Activated B cell treated with CpG ODN at 0.5 μM for 24 hours (primary cell): ENCODE data around the gene SNED1. TPM values are rescaled to one million over a fixed set of nuclear protein-coding genes. Genes with fewer than 3 reads are reported as not detected.

Experiments
- ATAC-seq: fragments of 200-7000 bp; cut with Tn5 transposase; one replicate; pipeline ENCODE4 v1.10.0; 2021; ENCODE audit warnings: low read depth, mild to moderate bottlenecking, moderate library complexity
- CTCF ChIA-PET: fragments of 350-600 bp; sonication (Branson Sonifier 250); formaldehyde crosslinking; loops from one replicate; lab custom pipeline; 2021; ENCODE audit warnings: antibody characterized with exemption; lab: Charles Lee
- POLR2A ChIA-PET: fragments of 350-600 bp; sonication (Branson Sonifier 250); formaldehyde crosslinking; loops from one replicate; lab custom pipeline; 2021; ENCODE audit warnings: antibody characterized with exemption; lab: Charles Lee
- DNase-seq: peaks from one replicate; pipeline ENCODE4 v3.0.0; 2022
- H3K27ac Mint-ChIP-seq: one replicate; pipeline ENCODE4 v1.8.0; 2020; ENCODE audit warnings: mixed read lengths
- H3K27me3 Mint-ChIP-seq: one replicate; pipeline ENCODE4 v1.8.0; 2021; ENCODE audit warnings: mixed read lengths
- H3K36me3 Mint-ChIP-seq: one replicate; pipeline ENCODE4 v1.8.0; 2021; ENCODE audit warnings: low read depth, mixed read lengths
- H3K4me1 Mint-ChIP-seq: one replicate; pipeline ENCODE4 v1.8.0; 2021; ENCODE audit warnings: mixed read lengths
- H3K4me3 Mint-ChIP-seq: one replicate; pipeline ENCODE4 v1.8.0; 2020; ENCODE audit warnings: mild to moderate bottlenecking, mixed read lengths
- H3K9me3 Mint-ChIP-seq: one replicate; pipeline ENCODE4 v1.8.0; 2020; ENCODE audit warnings: mixed read lengths
- intact Hi-C: fragments of 100-400 bp; cut with micrococcal nuclease; formaldehyde crosslinking; loops from one replicate; pipeline ENCODE4 v1.15.1; 2024
- total RNA-seq: library from RNA; stranded (reverse); gene quantifications from 2 replicates; pipeline ENCODE4 v1.2.3, GENCODE V29; 2022
- TF ChIP-seq, protein P1 (sequence below): fragments of 200-600 bp; IDR thresholded peaks from one replicate; pipeline ENCODE4 v1.8.0; 2022; ENCODE audit warnings: antibody characterized with exemption, mild to moderate bottlenecking

SNED1 gene
- total RNA-seq, 1 donor from 2014 or later = 59.8 TPM

DNA sequence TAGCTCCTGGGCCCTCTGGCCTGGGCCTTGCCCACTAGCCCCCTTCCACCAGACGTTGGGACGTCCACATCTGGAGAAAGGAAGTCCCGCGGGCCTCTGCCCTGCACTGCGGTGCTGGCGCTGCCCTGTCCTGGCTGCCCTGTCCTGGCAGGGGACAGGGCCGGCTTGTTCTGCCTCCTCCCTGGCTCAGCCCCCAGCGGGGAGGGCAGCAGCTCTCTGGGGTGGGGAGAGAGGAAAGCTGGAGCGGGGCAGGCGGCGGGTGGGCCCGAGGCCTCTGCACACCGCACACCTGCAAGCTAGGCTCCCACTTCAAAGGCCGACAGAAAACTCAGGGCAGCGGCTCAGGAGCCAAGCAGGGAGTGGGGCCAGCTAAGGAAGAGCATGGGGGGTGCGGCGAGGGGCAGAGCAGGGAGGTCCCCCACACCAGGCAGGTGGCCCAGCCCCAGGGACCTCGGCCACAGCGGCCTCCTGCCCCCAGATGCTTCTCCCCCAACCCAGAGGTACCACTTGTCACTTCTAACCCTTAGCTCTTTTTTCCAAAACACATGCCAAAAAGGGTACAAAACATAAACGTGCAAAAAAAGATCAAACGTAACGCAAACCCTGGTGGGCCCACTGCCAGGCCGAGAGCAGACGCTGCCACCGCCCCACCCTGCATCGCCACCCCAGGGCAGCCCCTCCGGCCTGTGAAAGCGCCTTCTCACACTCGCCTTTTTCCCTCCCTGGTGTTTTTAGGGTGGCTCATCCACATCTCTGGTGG lies 13.5 kb downstream of the SNED1 start:
- Mint-ChIP-seq H3K4me1 (peaks cover 3% of the 10 kb centered on the region), H3K9me3 (no peaks in the 10 kb centered on the region), H3K36me3 (no peaks in the 10 kb centered on the region), H3K4me3 (no peak overlapping the region), H3K27me3 (peaks cover 10% of the 10 kb centered on the region), H3K27ac (no peak overlapping the region)
- DNase-seq (peak; percentile 11), ATAC-seq (no peak)
- TF ChIP-seq, protein P1, sequence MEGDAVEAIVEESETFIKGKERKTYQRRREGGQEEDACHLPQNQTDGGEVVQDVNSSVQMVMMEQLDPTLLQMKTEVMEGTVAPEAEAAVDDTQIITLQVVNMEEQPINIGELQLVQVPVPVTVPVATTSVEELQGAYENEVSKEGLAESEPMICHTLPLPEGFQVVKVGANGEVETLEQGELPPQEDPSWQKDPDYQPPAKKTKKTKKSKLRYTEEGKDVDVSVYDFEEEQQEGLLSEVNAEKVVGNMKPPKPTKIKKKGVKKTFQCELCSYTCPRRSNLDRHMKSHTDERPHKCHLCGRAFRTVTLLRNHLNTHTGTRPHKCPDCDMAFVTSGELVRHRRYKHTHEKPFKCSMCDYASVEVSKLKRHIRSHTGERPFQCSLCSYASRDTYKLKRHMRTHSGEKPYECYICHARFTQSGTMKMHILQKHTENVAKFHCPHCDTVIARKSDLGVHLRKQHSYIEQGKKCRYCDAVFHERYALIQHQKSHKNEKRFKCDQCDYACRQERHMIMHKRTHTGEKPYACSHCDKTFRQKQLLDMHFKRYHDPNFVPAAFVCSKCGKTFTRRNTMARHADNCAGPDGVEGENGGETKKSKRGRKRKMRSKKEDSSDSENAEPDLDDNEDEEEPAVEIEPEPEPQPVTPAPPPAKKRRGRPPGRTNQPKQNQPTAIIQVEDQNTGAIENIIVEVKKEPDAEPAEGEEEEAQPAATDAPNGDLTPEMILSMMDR = no peak
- POLR2A ChIA-PET = no interaction called here
- CTCF ChIA-PET = no interaction called here
- intact Hi-C loops = no loop called here

DNA sequence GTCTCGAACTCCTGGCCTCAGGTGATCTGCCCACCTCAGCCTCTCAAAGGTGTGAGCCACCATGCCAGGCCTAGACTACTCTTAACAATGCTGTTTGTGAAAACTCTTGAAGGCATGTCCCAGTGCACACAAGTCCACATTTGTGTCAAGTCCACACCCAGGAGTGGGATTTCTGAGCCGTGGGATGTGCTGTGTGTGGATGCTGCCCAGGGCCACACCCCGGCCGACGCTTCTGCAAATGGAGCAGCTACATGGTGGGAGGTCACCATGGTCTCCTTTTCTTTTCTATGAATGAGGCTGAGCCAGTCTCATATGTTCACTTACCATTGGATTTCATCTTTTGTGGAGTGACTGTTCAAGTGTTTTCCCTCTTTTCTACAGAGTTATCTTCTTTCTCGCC lies 15.8 kb downstream of the SNED1 start:
- DNase-seq = no peak
- H3K27ac Mint-ChIP-seq = no peak overlapping the region
- POLR2A ChIA-PET = no interaction called here
- H3K27me3 Mint-ChIP-seq = peaks cover 1% of the 10 kb centered on the region
- H3K4me3 Mint-ChIP-seq = no peak overlapping the region
- CTCF ChIA-PET = no interaction called here
- no peaks in the 10 kb centered on the region for H3K36me3 Mint-ChIP-seq
- peaks cover 3% of the 10 kb centered on the region for H3K4me1 Mint-ChIP-seq
- intact Hi-C loops = no loop called here
- no peak for ATAC-seq
- TF ChIP-seq, protein P1 = no peak
- H3K9me3 Mint-ChIP-seq = no peaks in the 10 kb centered on the region

DNA sequence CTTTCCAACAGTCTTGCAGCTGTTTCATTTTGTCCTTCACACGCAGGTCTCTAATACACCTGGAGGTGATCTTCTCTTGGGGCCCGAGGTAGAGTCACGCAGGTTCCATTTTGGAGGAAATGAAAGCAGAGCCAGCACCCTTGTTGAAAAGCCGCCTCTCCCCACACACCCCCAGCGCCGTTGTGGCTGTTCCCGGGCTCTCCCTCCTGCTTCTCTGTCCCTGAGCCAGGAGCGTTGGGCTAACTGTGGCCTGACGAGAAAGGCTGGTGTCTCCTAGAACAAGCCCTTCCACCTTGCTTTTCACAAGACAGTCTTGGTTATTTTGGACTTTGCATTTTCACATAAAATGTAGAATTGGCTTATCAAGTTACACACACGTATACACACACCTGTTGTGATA lies 16.3 kb downstream of the SNED1 start:
- no peak for DNase-seq
- ChIA-PET POLR2A (no interaction called here), CTCF (no interaction called here)
- intact Hi-C loops = no loop called here
- Mint-ChIP-seq H3K4me3 (no peak overlapping the region), H3K36me3 (no peaks in the 10 kb centered on the region), H3K9me3 (no peaks in the 10 kb centered on the region), H3K27me3 (no peaks in the 10 kb centered on the region), H3K27ac (no peak overlapping the region), H3K4me1 (peaks cover 3% of the 10 kb centered on the region)
- no peak for ATAC-seq
- TF ChIP-seq, protein P1 = no peak

DNA sequence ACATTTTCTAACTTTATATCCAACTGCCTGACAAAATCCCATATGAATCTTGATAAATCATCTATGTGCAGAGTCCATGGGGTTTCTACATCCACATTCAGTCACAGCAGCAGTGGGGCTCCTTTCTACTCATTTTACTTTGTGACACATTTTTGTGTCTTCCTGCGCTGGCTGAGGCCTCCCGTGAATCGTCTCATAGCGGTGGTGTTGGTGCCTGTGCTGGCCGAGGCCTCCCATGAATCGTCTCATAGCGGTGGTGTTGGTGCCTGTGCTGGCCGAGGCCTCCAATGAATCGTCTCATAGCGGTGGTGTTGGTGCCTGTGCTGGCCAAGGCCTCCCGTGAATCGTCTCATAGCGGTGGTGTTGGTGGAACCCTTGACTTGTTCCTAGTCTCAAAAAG lies 17.0 kb downstream of the SNED1 start:
- H3K9me3 Mint-ChIP-seq = no peaks in the 10 kb centered on the region
- ChIA-PET POLR2A (no interaction called here), CTCF (no interaction called here)
- no peak overlapping the region for H3K4me3 Mint-ChIP-seq
- TF ChIP-seq, protein P1 = no peak
- H3K27me3 Mint-ChIP-seq = no peaks in the 10 kb centered on the region
- ATAC-seq = no peak
- DNase-seq = no peak
- intact Hi-C loops = no loop called here
- H3K27ac Mint-ChIP-seq = no peak overlapping the region
- no peaks in the 10 kb centered on the region for H3K36me3 Mint-ChIP-seq
- no peaks in the 10 kb centered on the region for H3K4me1 Mint-ChIP-seq

DNA sequence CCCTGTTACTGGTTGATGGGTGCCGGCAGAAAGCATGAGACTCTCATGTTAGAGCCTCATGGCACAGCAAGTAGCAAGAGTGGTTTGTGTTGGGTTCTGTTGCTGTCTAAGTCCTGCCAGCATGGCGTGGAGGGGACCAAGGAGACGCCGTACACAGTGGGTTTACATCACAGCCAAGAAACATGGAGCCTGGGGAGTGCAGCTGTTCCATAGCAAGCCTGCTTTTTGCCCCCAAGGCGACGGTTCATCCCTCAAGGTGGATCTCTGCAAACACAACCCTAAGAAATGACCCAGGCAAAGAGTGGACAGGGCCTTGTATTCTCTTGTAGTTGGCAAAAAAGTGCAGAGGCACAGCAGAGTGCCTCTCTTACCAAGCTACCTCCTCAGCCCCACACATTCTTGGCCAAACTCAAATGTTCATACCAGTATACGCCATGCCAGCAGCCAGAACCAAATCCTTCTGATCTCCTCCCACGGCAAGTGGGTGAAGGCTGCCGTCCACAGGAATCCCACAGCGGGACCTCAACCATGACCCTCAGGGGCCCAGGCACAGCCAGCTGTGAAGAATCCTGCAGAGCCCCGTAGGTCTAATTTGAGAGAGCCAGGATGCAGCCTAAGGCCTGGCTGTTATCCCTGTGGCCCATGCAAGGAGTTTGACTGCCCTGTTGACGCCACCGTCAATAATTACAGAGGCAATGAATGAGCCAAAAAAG lies 19.0 kb downstream of the SNED1 start:
- no peak for ATAC-seq
- H3K4me3 Mint-ChIP-seq = no peak overlapping the region
- no peaks in the 10 kb centered on the region for H3K36me3 Mint-ChIP-seq
- no peaks in the 10 kb centered on the region for H3K27me3 Mint-ChIP-seq
- H3K27ac Mint-ChIP-seq = no peak overlapping the region
- no peaks in the 10 kb centered on the region for H3K4me1 Mint-ChIP-seq
- POLR2A ChIA-PET = no interaction called here
- CTCF ChIA-PET = no interaction called here
- TF ChIP-seq, protein P1 = no peak
- intact Hi-C loops = no loop called here
- no peak for DNase-seq
- peaks cover 4% of the 10 kb centered on the region for H3K9me3 Mint-ChIP-seq
